Activated CD8-positive, alpha-beta memory T cell treated with anti-CD3 and anti-CD28 coated beads for 4 hours (primary cell): ENCODE measurements around the gene MAP7D3.

ENCODE experiments used
- DNase-seq, 2 donors: peaks; one replicate each; pipeline ENCODE4 v3.0.0-alpha.2; 2020; ENCODE audit warnings: low read depth in 2 of 2

Gene MAP7D3

GRCh38 chrX:136206916-136207315 is 44.3 kb downstream of the MAP7D3 start:
- no peak for DNase-seq

GRCh38 chrX:136205882-136206380 is 45.3 kb downstream of the MAP7D3 start:
- DNase-seq: no peak

- no peak for DNase-seq
These were observed 46.6 kb downstream of the MAP7D3 start for GRCh38 chrX:136204571-136204970.

GRCh38 chrX:136203951-136204350 is 47.2 kb downstream of the MAP7D3 start:
- DNase-seq: no peak

GRCh38 chrX:136203438-136203837 is 47.8 kb downstream of the MAP7D3 start:
- DNase-seq: no peak

- no peak for DNase-seq
These were observed 48.3 kb downstream of the MAP7D3 start for GRCh38 chrX:136202889-136203288.

GRCh38 chrX:136201601-136202000 is 49.6 kb downstream of the MAP7D3 start:
- DNase-seq: no peak

GRCh38 chrX:136200466-136200865 is 50.7 kb downstream of the MAP7D3 start:
- DNase-seq: no peak

GRCh38 chrX:136199365-136199764 is 51.8 kb downstream of the MAP7D3 start:
- DNase-seq: no peak

GRCh38 chrX:136198678-136199243 is 52.4 kb downstream of the MAP7D3 start:
- DNase-seq: no peak

GRCh38 chrX:136198010-136198409 is 53.2 kb downstream of the MAP7D3 start:
- no peak for DNase-seq

GRCh38 chrX:136196691-136197155 is 54.5 kb downstream of the MAP7D3 start:
- DNase-seq: no peak

- DNase-seq: no peak
These were observed 56.0 kb downstream of the MAP7D3 start for GRCh38 chrX:136195247-136195646.

GRCh38 chrX:136194536-136194935 is 56.7 kb downstream of the MAP7D3 start:
- no peak for DNase-seq

GRCh38 chrX:136193771-136194170 is 57.4 kb downstream of the MAP7D3 start:
- no peak for DNase-seq

- no peak for DNase-seq
These were observed 58.3 kb downstream of the MAP7D3 start for GRCh38 chrX:136192839-136193414.

GRCh38 chrX:136192135-136192534 is 59.1 kb downstream of the MAP7D3 start:
- no peak for DNase-seq

- no peak for DNase-seq
These were observed 60.0 kb downstream of the MAP7D3 start for GRCh38 chrX:136191171-136191570.

GRCh38 chrX:136190038-136190713 is 61.0 kb downstream of the MAP7D3 start:
- no peak for DNase-seq

- DNase-seq: no peak
These were observed 62.0 kb downstream of the MAP7D3 start for GRCh38 chrX:136189222-136189621.

GRCh38 chrX:136186023-136186413 is 65.2 kb downstream of the MAP7D3 start:
- DNase-seq: no peak

GRCh38 chrX:136185401-136186022 is 65.7 kb downstream of the MAP7D3 start:
- DNase-seq: no peak

GRCh38 chrX:136183917-136184316 is 67.3 kb downstream of the MAP7D3 start:
- no peak for DNase-seq
